IMR-90 (cell line): Measurements from ENCODE around the gene ABCB6. TPM values are rescaled to one million over a fixed set of nuclear protein-coding genes. Genes with fewer than 3 reads are reported as not detected.

ENCODE experiments used
- ATAC-seq: fragments of 200-7000 bp; cut with Tn5 transposase; 2 replicates; pipeline ENCODE4 v1.9.1; 2020; ENCODE audit warnings: low read depth, mild to moderate bottlenecking, moderate library complexity
- BruUV-seq: library from RNA; stranded (reverse); fragments of 400-500 nt; replicated peaks from 2 replicates; lab custom pipeline; 2021; lab: Mats Ljungman, UMichigan
- CTCF ChIA-PET: fragments of 300-600 bp; formaldehyde crosslinking; extraction: SDS; loops from one replicate; lab custom pipeline; 2021; ENCODE audit warnings: antibody characterized with exemption; lab: Yijun Ruan, JAX
- POLR2A ChIA-PET: fragments of 300-600 bp; sonication (Branson Sonifier 250); formaldehyde crosslinking; loops from one replicate; lab custom pipeline; 2022; ENCODE audit warnings: antibody characterized with exemption; ENCODE audit not compliant: unreplicated experiment; lab: Charles Lee
- DNase-seq: peaks from one replicate; pipeline ENCODE4 v3.0.0; 2013
- H2AFZ ChIP-seq: replicated peaks from 2 replicates; pipeline ENCODE3; 2013; ENCODE audit warnings: low read length, mild to moderate bottlenecking; ENCODE audit not compliant: poor library complexity
- H2AK5ac ChIP-seq: 2 replicates; pipeline ENCODE4 v1.6.1; 2013; ENCODE audit warnings: low read depth, low read length, inconsistent platforms
- H2AK9ac ChIP-seq: replicated peaks from 2 replicates; pipeline ENCODE3; 2013; ENCODE audit warnings: mild to moderate bottlenecking, low read depth, low read length, moderate library complexity; ENCODE audit not compliant: poor library complexity
- H2BK120ac ChIP-seq: 2 replicates; pipeline ENCODE4 v1.6.1; 2013; ENCODE audit warnings: low read depth, low read length, inconsistent platforms
- H2BK15ac ChIP-seq: 3 replicates; pipeline ENCODE4 v1.6.1; 2013; ENCODE audit warnings: low read depth, low read length, inconsistent platforms
- H2BK20ac ChIP-seq: 2 replicates; pipeline ENCODE4 v1.6.1; 2013; ENCODE audit warnings: low read depth, mild to moderate bottlenecking, inconsistent platforms, low read length, moderate library complexity
- H2BK5ac ChIP-seq: 2 replicates; pipeline ENCODE4 v1.6.1; 2013; ENCODE audit warnings: mild to moderate bottlenecking, low read depth, low read length, inconsistent platforms; ENCODE audit not compliant: poor library complexity, severe bottlenecking
- H3K14ac ChIP-seq: replicated peaks from 2 replicates; pipeline ENCODE4 v1.6.1; 2013; ENCODE audit warnings: low read depth, low read length, inconsistent platforms
- H3K18ac ChIP-seq: 2 replicates; pipeline ENCODE4 v1.6.1; 2013; ENCODE audit warnings: low read depth, low read length, control low read depth
- H3K23ac ChIP-seq: 2 replicates; pipeline ENCODE4 v1.6.1; 2013; ENCODE audit warnings: low read depth, low read length, inconsistent platforms
- H3K27ac ChIP-seq: 2 replicates; pipeline ENCODE4 v1.5.1; 2013; ENCODE audit warnings: mild to moderate bottlenecking, control low read depth, low read length; ENCODE audit not compliant: insufficient read depth
- H3K27me3 ChIP-seq: 2 replicates; pipeline ENCODE4 v1.6.1; 2013; ENCODE audit warnings: low read length; ENCODE audit not compliant: control insufficient read depth, insufficient read depth
- H3K36me3 ChIP-seq: 2 replicates; pipeline ENCODE4 v1.6.1; 2013; ENCODE audit warnings: low read length, mixed read lengths; ENCODE audit not compliant: control insufficient read depth, insufficient read depth
- H3K4ac ChIP-seq: 2 replicates; pipeline ENCODE4 v1.6.1; 2013; ENCODE audit warnings: low read depth, low read length, inconsistent platforms
- H3K4me1 ChIP-seq: 2 replicates; pipeline ENCODE4 v1.6.1; 2013; ENCODE audit warnings: low read length, mixed read lengths; ENCODE audit not compliant: control insufficient read depth, insufficient read depth
- H3K4me2 ChIP-seq: 2 replicates; pipeline ENCODE4 v1.6.1; 2013; ENCODE audit warnings: low read depth, mild to moderate bottlenecking, control low read depth, low read length, moderate library complexity
- H3K4me3 ChIP-seq: 2 replicates; pipeline ENCODE4 v1.5.1; 2013; ENCODE audit warnings: low read depth, mild to moderate bottlenecking, control low read depth, low read length, moderate library complexity; ENCODE audit not compliant: insufficient read depth
- H3K56ac ChIP-seq: 2 replicates; pipeline ENCODE4 v1.6.1; 2013; ENCODE audit warnings: low read length, inconsistent platforms; ENCODE audit not compliant: insufficient read depth; ENCODE audit errors: extremely low read depth
- H3K79me1 ChIP-seq, 2 experiments: 2 replicates each; pipeline ENCODE4 v1.6.1; 2013; ENCODE audit warnings: low read length in 2 of 2, inconsistent platforms in 1 of 2, low read depth in 1 of 2
- H3K9ac ChIP-seq: 2 replicates; pipeline ENCODE4 v1.6.1; 2013; ENCODE audit warnings: low read depth, low read length, control low read depth
- H3K9me1 ChIP-seq: 2 replicates; pipeline ENCODE4 v1.6.1; 2013; ENCODE audit warnings: low read length, inconsistent platforms; ENCODE audit not compliant: insufficient read depth
- H3K9me3 ChIP-seq: 2 replicates; pipeline ENCODE4 v1.6.1; 2013; ENCODE audit warnings: low read length; ENCODE audit not compliant: control insufficient read depth, insufficient read depth
- H4K20me1 ChIP-seq: 2 replicates; pipeline ENCODE4 v1.6.1; 2013; ENCODE audit warnings: low read length, inconsistent platforms; ENCODE audit not compliant: insufficient read depth
- H4K5ac ChIP-seq: 2 replicates; pipeline ENCODE4 v1.6.1; 2013; ENCODE audit warnings: mild to moderate bottlenecking, low read depth, low read length, control low read depth
- H4K8ac ChIP-seq, 2 experiments: 2 replicates each; pipeline ENCODE4 v1.6.1; 2013; ENCODE audit warnings: low read depth in 2 of 2, low read length in 2 of 2, control low read depth in 1 of 2, inconsistent platforms in 1 of 2
- H4K91ac ChIP-seq: 2 replicates; pipeline ENCODE4 v1.6.1; 2013; ENCODE audit warnings: low read depth, low read length, inconsistent platforms; ENCODE audit not compliant: insufficient read depth
- BHLHE40 ChIP-seq: fragments of 150-350 bp; IDR thresholded peaks from 2 replicates; pipeline ENCODE4 v1.6.1; 2016; ENCODE audit warnings: mild to moderate bottlenecking, low read depth, low read length
- CEBPB ChIP-seq: IDR thresholded peaks from 2 replicates; pipeline ENCODE4 v1.6.1; 2012; ENCODE audit warnings: low read depth, low read length, improper control_type of control experiment
- CHD1 ChIP-seq: IDR thresholded peaks from 2 replicates; pipeline ENCODE4 v1.6.1; 2012; ENCODE audit warnings: low read depth, low read length, improper control_type of control experiment
- ELK1 ChIP-seq: fragments of 150-350 bp; IDR thresholded peaks from 2 replicates; pipeline ENCODE4 v1.6.1; 2016; ENCODE audit warnings: low read depth, mild to moderate bottlenecking, low read length, moderate library complexity, borderline replicate concordance
- FOS ChIP-seq: fragments of 150-350 bp; IDR thresholded peaks from 2 replicates; pipeline ENCODE4 v1.6.1; 2016; ENCODE audit warnings: low read depth, low read length
- MAFK ChIP-seq: IDR thresholded peaks from 2 replicates; pipeline ENCODE4 v1.6.1; 2012; ENCODE audit warnings: low read depth, low read length, improper control_type of control experiment
- MAZ ChIP-seq: IDR thresholded peaks from 2 replicates; pipeline ENCODE4 v1.6.1; 2012; ENCODE audit warnings: low read depth, mild to moderate bottlenecking, low read length, improper control_type of control experiment, moderate library complexity, borderline replicate concordance
- MXI1 ChIP-seq: IDR thresholded peaks from 2 replicates; pipeline ENCODE4 v1.6.1; 2012; ENCODE audit warnings: low read depth, mild to moderate bottlenecking, low read length, moderate library complexity, borderline replicate concordance
- NFE2L2 ChIP-seq: fragments of 150-350 bp; IDR thresholded peaks from 2 replicates; pipeline ENCODE4 v1.6.1; 2016; ENCODE audit warnings: low read depth, mild to moderate bottlenecking, low read length
- POLR2A ChIP-seq: IDR thresholded peaks from 2 replicates; pipeline ENCODE4 v1.6.1; 2012; ENCODE audit warnings: mild to moderate bottlenecking, low read depth, low read length
- RCOR1 ChIP-seq: IDR thresholded peaks from 2 replicates; pipeline ENCODE4 v1.6.1; 2012; ENCODE audit warnings: mild to moderate bottlenecking, low read length, improper control_type of control experiment; ENCODE audit not compliant: insufficient replicate concordance
- RFX5 ChIP-seq: IDR thresholded peaks from 2 replicates; pipeline ENCODE4 v1.8.0; 2012; ENCODE audit warnings: low read depth, mild to moderate bottlenecking, low read length, moderate library complexity
- SMC3 ChIP-seq: fragments of 150-350 bp; IDR thresholded peaks from 2 replicates; pipeline ENCODE4 v1.6.1; 2016; ENCODE audit warnings: low read depth, mild to moderate bottlenecking, antibody characterized with exemption, low read length, moderate library complexity
- WGBS, 2 experiments: methylation state at CpG; one replicate each; pipeline versions ENCODE4 v1.1.5 to v1.1.7; 2013; ENCODE audit warnings: missing lambda C conversion rate in 2 of 2; ENCODE audit not compliant: insufficient read length in 1 of 2; ENCODE audit errors: extremely low coverage in 2 of 2; 5-methylcytosine and 5-hydroxymethylcytosine counted together
- dilution Hi-C: fragments of 300-500 bp; cut with HindIII; formaldehyde crosslinking; loops from one replicate; pipeline ENCODE4 v1.14.3; 2018; ENCODE audit warnings: low sequenced_read_pairs; ENCODE audit not compliant: unreplicated experiment
- in situ Hi-C: fragments of 300-500 bp; cut with MboI; formaldehyde crosslinking; loops from 3 replicates; pipeline ENCODE4 v1.14.3; 2019; ENCODE audit warnings: low sequenced_read_pairs, inconsistent platforms, mixed read lengths
- intact Hi-C: fragments of 100-400 bp; cut with micrococcal nuclease; formaldehyde crosslinking; loops from 2 replicates; pipeline ENCODE4 v1.10.0; 2022
- polyA plus RNA-seq, 3 experiments: library from polyadenylated mRNA; depleted of rRNA; stranded (reverse); fragments of >200 nt; gene quantifications; 2 replicates each; pipeline ENCODE4 v1.2.3, GENCODE V29; 2012; ENCODE audit warnings: low replicate concordance in 1 of 3
- total RNA-seq: library from RNA; depleted of rRNA; stranded (reverse); fragments of >200 nt; gene quantifications from 2 replicates; pipeline ENCODE4 v1.2.3, GENCODE V29; 2012
- TF ChIP-seq, protein P1 (sequence below): conservative IDR thresholded peaks from 2 replicates; pipeline ENCODE4 v1.5.1; 2012; ENCODE audit warnings: mild to moderate bottlenecking, low read depth, low read length, improper control_type of control experiment
- TF ChIP-seq, protein P2 (sequence below): fragments of 150-350 bp; IDR thresholded peaks from 2 replicates; pipeline ENCODE4 v1.6.1; 2017; ENCODE audit warnings: mild to moderate bottlenecking, antibody characterized with exemption, low read length, low read depth

Gene ABCB6
- total and polyA plus RNA-seq, 2 of the 4 experiments (the other 2 are of a cell fraction) = 12.5 to 24.7 TPM

DNA sequence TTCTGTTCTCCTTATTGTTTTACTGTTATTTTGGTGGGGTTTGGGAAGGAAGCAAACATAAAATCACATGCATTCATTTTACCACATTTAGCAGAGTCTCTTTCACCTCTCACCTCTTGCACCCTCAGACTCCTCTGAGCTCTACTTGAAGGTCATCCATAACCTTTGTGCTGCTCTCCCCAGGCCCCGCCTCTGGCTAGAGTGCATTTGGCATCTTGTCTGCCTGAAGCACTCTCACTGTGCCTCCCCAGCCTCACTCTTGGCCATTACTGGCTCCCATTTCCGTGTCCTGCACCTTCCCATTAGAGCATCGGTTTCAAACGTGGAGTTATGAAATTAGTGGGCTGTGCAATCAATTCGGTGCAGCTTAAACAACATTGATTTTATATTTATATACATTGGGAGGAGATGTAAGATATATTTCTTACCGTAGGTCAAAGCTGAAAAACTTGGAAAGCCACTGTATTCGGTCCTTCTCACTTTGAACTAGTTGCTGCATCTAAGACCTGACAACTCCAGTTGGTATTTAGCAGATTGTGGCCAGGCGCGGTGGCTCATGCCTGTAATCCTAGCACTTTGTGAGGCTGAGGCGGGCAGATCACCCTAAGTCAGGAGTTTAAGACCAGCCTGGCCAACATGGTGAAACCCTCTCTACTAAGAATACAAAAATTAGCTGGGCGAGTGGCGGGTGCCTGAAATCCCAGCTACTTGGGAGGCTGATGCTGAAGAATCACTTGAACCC, 19.1 kb downstream of the ABCB6 start:
- no peak overlapping the region for H3K23ac ChIP-seq
- H2BK120ac ChIP-seq = no peak overlapping the region
- H3K9ac ChIP-seq = no peak overlapping the region
- H2AK9ac ChIP-seq = no peak overlapping the region
- no peak overlapping the region for H2BK20ac ChIP-seq
- H3K14ac ChIP-seq = no peak overlapping the region
- intact Hi-C loops (no loop called here), in situ Hi-C loops (no loop called here), dilution Hi-C loops (no loop called here)
- DNase-seq = no peak
- ATAC-seq = no peak
- 48% methylated on average over 2 of the region's 12 CpGs; no CpG with 5 or more reads in 1 of the 2 experiments for WGBS, 2 experiments
- no peak overlapping the region for H3K4ac ChIP-seq
- no peak overlapping the region for H2BK5ac ChIP-seq
- H3K9me1 ChIP-seq = no peaks in the 10 kb centered on the region
- BruUV-seq = no TSS peak
- H4K91ac ChIP-seq = no peak overlapping the region
- no peaks in the 10 kb centered on the region for H3K9me3 ChIP-seq
- TF ChIP-seq ELK1 = no peak
- no peak for TF ChIP-seq NFE2L2
- no peak for TF ChIP-seq POLR2A
- no peak for TF ChIP-seq FOS
- TF ChIP-seq MXI1 = no peak
- no peak for TF ChIP-seq SMC3
- TF ChIP-seq, protein P1, sequence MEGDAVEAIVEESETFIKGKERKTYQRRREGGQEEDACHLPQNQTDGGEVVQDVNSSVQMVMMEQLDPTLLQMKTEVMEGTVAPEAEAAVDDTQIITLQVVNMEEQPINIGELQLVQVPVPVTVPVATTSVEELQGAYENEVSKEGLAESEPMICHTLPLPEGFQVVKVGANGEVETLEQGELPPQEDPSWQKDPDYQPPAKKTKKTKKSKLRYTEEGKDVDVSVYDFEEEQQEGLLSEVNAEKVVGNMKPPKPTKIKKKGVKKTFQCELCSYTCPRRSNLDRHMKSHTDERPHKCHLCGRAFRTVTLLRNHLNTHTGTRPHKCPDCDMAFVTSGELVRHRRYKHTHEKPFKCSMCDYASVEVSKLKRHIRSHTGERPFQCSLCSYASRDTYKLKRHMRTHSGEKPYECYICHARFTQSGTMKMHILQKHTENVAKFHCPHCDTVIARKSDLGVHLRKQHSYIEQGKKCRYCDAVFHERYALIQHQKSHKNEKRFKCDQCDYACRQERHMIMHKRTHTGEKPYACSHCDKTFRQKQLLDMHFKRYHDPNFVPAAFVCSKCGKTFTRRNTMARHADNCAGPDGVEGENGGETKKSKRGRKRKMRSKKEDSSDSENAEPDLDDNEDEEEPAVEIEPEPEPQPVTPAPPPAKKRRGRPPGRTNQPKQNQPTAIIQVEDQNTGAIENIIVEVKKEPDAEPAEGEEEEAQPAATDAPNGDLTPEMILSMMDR = no peak
- TF ChIP-seq CEBPB = no peak
- no peak for TF ChIP-seq MAZ
- TF ChIP-seq CHD1 = no peak
- TF ChIP-seq, protein P2, sequence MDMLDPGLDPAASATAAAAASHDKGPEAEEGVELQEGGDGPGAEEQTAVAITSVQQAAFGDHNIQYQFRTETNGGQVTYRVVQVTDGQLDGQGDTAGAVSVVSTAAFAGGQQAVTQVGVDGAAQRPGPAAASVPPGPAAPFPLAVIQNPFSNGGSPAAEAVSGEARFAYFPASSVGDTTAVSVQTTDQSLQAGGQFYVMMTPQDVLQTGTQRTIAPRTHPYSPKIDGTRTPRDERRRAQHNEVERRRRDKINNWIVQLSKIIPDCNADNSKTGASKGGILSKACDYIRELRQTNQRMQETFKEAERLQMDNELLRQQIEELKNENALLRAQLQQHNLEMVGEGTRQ = no peak
- no peak for TF ChIP-seq BHLHE40
- no peak for TF ChIP-seq RFX5
- TF ChIP-seq MAFK = no peak
- no peak for TF ChIP-seq RCOR1
- no peaks in the 10 kb centered on the region for H4K20me1 ChIP-seq
- ChIA-PET CTCF (interaction anchor here (0.6 kb wide), 1 partner anchor 54 kb away, joined by 3 read pairs; no protein-coding TSS in a partner anchor), POLR2A (no interaction called here)
- no peak overlapping the region for H4K5ac ChIP-seq
- H3K27me3 ChIP-seq = peaks cover 12% of the 10 kb centered on the region
- no peak overlapping the region for H3K18ac ChIP-seq
- H4K8ac ChIP-seq = no peak overlapping the region
- H2AK5ac ChIP-seq = no peak overlapping the region
- H3K79me1 ChIP-seq = no peaks in the 10 kb centered on the region
- no peak overlapping the region for H3K56ac ChIP-seq
- H3K4me2 ChIP-seq = no peak overlapping the region
- H3K4me1 ChIP-seq = no peaks in the 10 kb centered on the region
- no peak overlapping the region for H3K4me3 ChIP-seq
- no peaks in the 10 kb centered on the region for H3K36me3 ChIP-seq
- H2BK15ac ChIP-seq = no peak overlapping the region
- H3K27ac ChIP-seq = no peak overlapping the region
- no peak overlapping the region for H2AFZ ChIP-seq
